NOMO-1 (cell line): ENCODE data around the gene GPR137B.
"Not testable (repeated sequence)": the region's sequence is repeated elsewhere in the genome, so short reads cannot be mapped to it uniquely, and the experiment has no call there.

Experiments
- DNase-seq, 2 experiments: peaks; one replicate each; lab custom pipeline; 2025; ENCODE audit not compliant: unreplicated experiment in 2 of 2; lab: John Stamatoyannopoulos, UW

GPR137B gene

GRCh38 chr1:236185687-236186086 is 43.3 kb downstream of the GPR137B start:
- peak; percentile 85 to 90 for DNase-seq

GRCh38 chr1:236186471-236186870 is 44.1 kb downstream of the GPR137B start:
- not testable (repeated sequence) for DNase-seq

GRCh38 chr1:236188084-236188483 is 45.7 kb downstream of the GPR137B start:
- DNase-seq = not testable (repeated sequence)

- DNase-seq = no peak
Measured at GRCh38 chr1:236193184-236193583, 50.8 kb downstream of the GPR137B start.

- DNase-seq = no peak
Measured at GRCh38 chr1:236200925-236201324, 58.6 kb downstream of the GPR137B start.

GRCh38 chr1:236201786-236202185 is 59.4 kb downstream of the GPR137B start:
- no peak for DNase-seq

GRCh38 chr1:236204039-236204438 is 61.7 kb downstream of the GPR137B start:
- DNase-seq = no peak

- no peak for DNase-seq
Measured at GRCh38 chr1:236204656-236205055, 62.3 kb downstream of the GPR137B start.

- DNase-seq = no peak
Measured at GRCh38 chr1:236206548-236206947, 64.2 kb downstream of the GPR137B start.

- DNase-seq = no peak
Measured at GRCh38 chr1:236207121-236207520, 64.8 kb downstream of the GPR137B start.

- no peak for DNase-seq
Measured at GRCh38 chr1:236207569-236207968, 65.2 kb downstream of the GPR137B start.

- no peak for DNase-seq
Measured at GRCh38 chr1:236209185-236209584, 66.8 kb downstream of the GPR137B start.

- DNase-seq = no peak
Measured at GRCh38 chr1:236209713-236210112, 67.4 kb downstream of the GPR137B start.

GRCh38 chr1:236211815-236212214 is 69.5 kb downstream of the GPR137B start:
- DNase-seq = no peak

GRCh38 chr1:236213534-236213933 is 71.2 kb downstream of the GPR137B start:
- DNase-seq = no peak

- no peak for DNase-seq
Measured at GRCh38 chr1:236214761-236215160, 72.4 kb downstream of the GPR137B start.

- DNase-seq = no peak
Measured at GRCh38 chr1:236220473-236220872, 78.1 kb downstream of the GPR137B start.

GRCh38 chr1:236222632-236223031 is 80.3 kb downstream of the GPR137B start:
- no peak for DNase-seq

- peak; percentile 24 to 85 for DNase-seq
Measured at GRCh38 chr1:236228411-236228810, 86.1 kb downstream of the GPR137B start.

GRCh38 chr1:236235116-236235515 is 92.8 kb downstream of the GPR137B start:
- no peak for DNase-seq

GRCh38 chr1:236239092-236239585 is 96.8 kb downstream of the GPR137B start:
- DNase-seq = no peak

GRCh38 chr1:236240675-236241074 is 98.3 kb downstream of the GPR137B start:
- no peak for DNase-seq

- no peak for DNase-seq
Measured at GRCh38 chr1:236242568-236242967, 100.2 kb downstream of the GPR137B start.
